A549 treated with CpdA at 1 μM for 4 hours (cell line): Measurements from ENCODE around the gene RBM11. TPM values are rescaled to one million over a fixed set of nuclear protein-coding genes. Genes with fewer than 3 reads are reported as not detected.

ENCODE experiments used
- total RNA-seq: library from RNA; stranded (reverse); fragments of 200-300 nt; extraction: Qiagen RNA extraction; gene quantifications from 5 replicates; pipeline ENCODE4 v1.2.3, GENCODE V29; 2022; ENCODE audit warnings: low read depth

The RBM11 gene, protein sequence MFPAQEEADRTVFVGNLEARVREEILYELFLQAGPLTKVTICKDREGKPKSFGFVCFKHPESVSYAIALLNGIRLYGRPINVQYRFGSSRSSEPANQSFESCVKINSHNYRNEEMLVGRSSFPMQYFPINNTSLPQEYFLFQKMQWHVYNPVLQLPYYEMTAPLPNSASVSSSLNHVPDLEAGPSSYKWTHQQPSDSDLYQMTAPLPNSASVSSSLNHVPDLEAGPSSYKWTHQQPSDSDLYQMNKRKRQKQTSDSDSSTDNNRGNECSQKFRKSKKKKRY
- total RNA-seq = not detected in 5 replicates

GRCh38 chr21:14215971-14216641 lies at the start of gene RBM11:
Gene RBM11, plus strand, starts transcription at chr21:14216157. Its CDS starts 30 bp downstream, at chr21:14216187.

GRCh38 chr21:14210738-14211137 lies 5.2 kb upstream of the RBM11 start, which contains the start of gene LIPI:
Gene LIPI, minus strand, starts transcription at chr21:14210955. Its CDS starts 110 bp downstream, at chr21:14210845.

Other genes starting within 250 kb of the RBM11 start
- gene LIPI, start 5.2 kb upstream of the RBM11 start, total RNA-seq = not detected in 5 replicates
- gene HSPA13, start 167.0 kb downstream of the RBM11 start, total RNA-seq = 15.0 to 22.1 TPM (median 17.1 TPM) in 5 replicates